Common myeloid progenitor, CD34-positive (primary cell): ENCODE measurements around the gene MROH7.

Experiments used
- CTCF ChIA-PET: fragments of 350-600 bp; sonication (Branson Sonifier 250); formaldehyde crosslinking; loops from one replicate; lab custom pipeline; 2021; ENCODE audit warnings: antibody characterized with exemption; lab: Charles Lee
- POLR2A ChIA-PET: fragments of 350-600 bp; sonication (Branson Sonifier 250); formaldehyde crosslinking; loops from one replicate; lab custom pipeline; 2021; ENCODE audit warnings: antibody characterized with exemption; lab: Charles Lee
- DNase-seq, 3 donors: peaks; one replicate each; pipeline versions ENCODE4 v3.0.0 to v3.0.0-alpha.2; 2013
- H3K27ac ChIP-seq, 2 experiments: 1 replicate in 1 of 2; 2 replicates in 1 of 2; pipeline ENCODE4 v1.7.0; 2013; ENCODE audit warnings: inconsistent platforms in 2 of 2, low read length in 2 of 2, mild to moderate bottlenecking in 2 of 2, low read depth in 1 of 2, moderate library complexity in 1 of 2; ENCODE audit not compliant: severe bottlenecking in 2 of 2, insufficient read depth in 1 of 2, poor library complexity in 1 of 2
- H3K27me3 ChIP-seq, 5 experiments: replicated peaks in 2 of 5; 1 replicate in 3 of 5; 2 replicates in 2 of 5; pipeline versions ENCODE4 v1.6.1 to v1.7.0; 2013; ENCODE audit warnings: low read length in 4 of 5, mild to moderate bottlenecking in 2 of 5, moderate library complexity in 2 of 5, inconsistent platforms in 1 of 5; ENCODE audit not compliant: insufficient read depth in 5 of 5, control insufficient read depth in 4 of 5
- H3K36me3 ChIP-seq, 4 experiments: 1 replicate in 2 of 4; 2 replicates in 2 of 4; pipeline versions ENCODE4 v1.6.1 to v1.7.0; 2013; ENCODE audit warnings: low read length in 3 of 4, control low read depth in 1 of 4, mild to moderate bottlenecking in 1 of 4; ENCODE audit not compliant: control insufficient read depth in 4 of 4, insufficient read depth in 4 of 4
- H3K4me1 ChIP-seq, 4 experiments: 1 replicate in 3 of 4; 2 replicates in 1 of 4; pipeline versions ENCODE4 v1.6.1 to v1.7.1; 2013; ENCODE audit warnings: low read length in 3 of 4, mild to moderate bottlenecking in 3 of 4, control low read depth in 1 of 4, inconsistent platforms in 1 of 4, moderate library complexity in 1 of 4; ENCODE audit not compliant: control insufficient read depth in 4 of 4, insufficient read depth in 4 of 4; ENCODE audit errors: control extremely low read depth in 1 of 4
- H3K4me3 ChIP-seq, 7 experiments: 1 replicate in 4 of 7; 2 replicates in 3 of 7; pipeline versions ENCODE4 v1.5.1 to v1.7.0; 2013; ENCODE audit warnings: mild to moderate bottlenecking in 7 of 7, low read length in 6 of 7, moderate library complexity in 6 of 7, inconsistent platforms in 2 of 7, low read depth in 2 of 7, control low read depth in 1 of 7; ENCODE audit not compliant: insufficient read depth in 4 of 7, control insufficient read depth in 1 of 7; ENCODE audit errors: extremely low read depth in 1 of 7
- H3K9me3 ChIP-seq, 5 experiments: 1 replicate in 4 of 5; 2 replicates in 1 of 5; pipeline versions ENCODE4 v1.6.1 to v1.7.1; 2013; ENCODE audit warnings: low read length in 4 of 5, mild to moderate bottlenecking in 2 of 5, inconsistent platforms in 1 of 5, low read depth in 1 of 5, moderate library complexity in 1 of 5; ENCODE audit not compliant: control insufficient read depth in 4 of 5, insufficient read depth in 2 of 5; ENCODE audit errors: control extremely low read depth in 1 of 5
- WGBS: methylation state at CpG from one replicate; pipeline ENCODE4 v1.1.5; 2013; ENCODE audit not compliant: insufficient coverage; 5-methylcytosine and 5-hydroxymethylcytosine counted together

The MROH7 gene

DNA sequence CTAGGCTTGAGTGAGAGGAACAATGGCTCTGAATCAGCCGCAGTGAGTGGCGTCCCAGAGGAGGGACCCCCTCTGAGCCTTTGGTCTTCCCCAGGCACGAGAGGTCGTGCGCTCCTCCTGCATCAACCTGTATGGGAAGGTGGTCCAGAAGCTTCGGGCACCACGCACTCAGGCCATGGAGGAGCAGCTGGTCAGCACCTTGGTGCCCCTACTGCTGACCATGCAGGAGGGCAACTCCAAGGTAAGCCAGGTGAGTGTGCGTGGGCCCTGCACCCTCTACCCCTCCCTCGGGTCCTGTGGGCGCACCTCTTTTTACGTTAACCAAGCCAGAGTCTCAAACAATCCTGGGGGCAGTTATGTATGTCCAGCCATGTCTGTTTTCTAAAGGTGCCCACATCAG is 60.4 kb downstream of the MROH7 start:
- CTCF ChIA-PET = no interaction called here
- Histone ChIP-seq H3K4me3 (no peak overlapping the region), H3K9me3 (no peaks in the 10 kb centered on the region), H3K4me1 (no peaks in the 10 kb centered on the region), H3K36me3 (peaks cover 0 to 7% (median 3%) of the 10 kb centered on the region in 4 experiments), H3K27ac (no peak overlapping the region), H3K27me3 (no peaks in the 10 kb centered on the region)
- WGBS = 96% methylated on average over 11 of the region's 11 CpGs
- no peak for DNase-seq
- POLR2A ChIA-PET = no interaction called here

DNA sequence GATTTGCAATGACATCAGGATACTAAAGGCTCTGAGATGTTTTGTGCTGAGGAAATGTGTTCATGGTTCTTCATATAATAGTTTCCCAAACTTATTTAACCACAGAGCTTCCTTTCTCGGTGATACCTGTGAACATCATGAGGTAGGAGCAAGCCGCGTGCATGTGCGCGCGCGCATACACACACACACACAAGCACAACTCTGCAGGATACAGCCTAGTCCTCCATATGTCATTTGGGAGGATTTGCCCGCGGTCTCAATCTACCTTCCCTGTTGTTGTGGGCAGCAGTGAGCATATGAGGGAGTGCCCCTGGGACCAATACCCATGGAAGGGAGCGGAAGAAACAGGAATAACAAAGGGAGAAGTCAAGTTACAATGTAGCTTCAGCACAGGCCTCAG is 61.9 kb downstream of the MROH7 start:
- DNase-seq = no peak
- no peaks in the 10 kb centered on the region for H3K9me3 ChIP-seq
- WGBS = 100% methylated on average over 3 of the region's 10 CpGs
- H3K4me1 ChIP-seq = no peaks in the 10 kb centered on the region
- peaks cover 0 to 8% (median 4%) of the 10 kb centered on the region in 4 experiments for H3K36me3 ChIP-seq
- no peak overlapping the region for H3K4me3 ChIP-seq
- CTCF ChIA-PET = no interaction called here
- no peak overlapping the region for H3K27ac ChIP-seq
- POLR2A ChIA-PET = no interaction called here
- no peaks in the 10 kb centered on the region for H3K27me3 ChIP-seq

GRCh38 chr1:54705153-54705552 is 63.6 kb downstream of the MROH7 start:
- peaks cover 0 to 8% (median 4%) of the 10 kb centered on the region in 4 experiments for H3K36me3 ChIP-seq
- no peak overlapping the region for H3K4me3 ChIP-seq
- H3K4me1 ChIP-seq = no peaks in the 10 kb centered on the region
- ChIA-PET CTCF (interaction anchor here (0.9 to 1.1 kb wide), 3 partner anchors 12 to 157 kb away, joined by 3 to 4 read pairs (median 3); partner anchors contain the start of gene ACOT11), POLR2A (no interaction called here)
- DNase-seq = no peak
- 100% methylated on average over 1 of the region's 2 CpGs for WGBS
- no peak overlapping the region for H3K27ac ChIP-seq
- H3K9me3 ChIP-seq = no peaks in the 10 kb centered on the region
- no peaks in the 10 kb centered on the region for H3K27me3 ChIP-seq

GRCh38 chr1:54706419-54706818 is 64.8 kb downstream of the MROH7 start:
- CTCF ChIA-PET = interaction anchor here (1.3 kb wide), 1 partner anchor 9 kb away, joined by 5 read pairs; no protein-coding TSS in a partner anchor
- WGBS = 98% methylated on average over 4 of the region's 4 CpGs
- no peak for DNase-seq
- Histone ChIP-seq H3K27ac (no peak overlapping the region), H3K4me1 (no peaks in the 10 kb centered on the region), H3K36me3 (peaks cover 0 to 8% (median 4%) of the 10 kb centered on the region in 4 experiments), H3K9me3 (no peaks in the 10 kb centered on the region), H3K27me3 (no peaks in the 10 kb centered on the region), H3K4me3 (no peak overlapping the region)
- POLR2A ChIA-PET = no interaction called here

DNA sequence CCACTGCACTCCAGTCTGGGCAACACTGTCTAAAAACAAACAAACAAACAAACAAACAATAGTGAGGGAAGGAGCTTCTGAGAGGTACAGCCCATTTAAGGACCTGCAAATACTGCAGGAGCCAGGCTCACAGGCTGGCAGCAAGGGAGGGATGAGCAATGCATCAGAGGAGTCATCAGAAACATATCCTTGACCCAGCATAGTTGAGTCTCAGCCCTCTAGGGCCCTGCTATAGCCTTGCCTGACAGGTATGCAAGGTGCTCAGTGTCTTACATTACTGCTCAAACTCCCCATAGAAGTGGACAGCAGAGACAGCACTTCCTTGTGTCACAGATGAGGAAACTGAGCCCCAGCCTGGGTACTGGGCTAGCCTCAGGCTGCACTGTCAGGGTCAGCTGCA is 66.8 kb downstream of the MROH7 start:
- POLR2A ChIA-PET = no interaction called here
- peaks cover 0 to 2% (median 0%) of the 10 kb centered on the region in 5 experiments for H3K27me3 ChIP-seq

DNA sequence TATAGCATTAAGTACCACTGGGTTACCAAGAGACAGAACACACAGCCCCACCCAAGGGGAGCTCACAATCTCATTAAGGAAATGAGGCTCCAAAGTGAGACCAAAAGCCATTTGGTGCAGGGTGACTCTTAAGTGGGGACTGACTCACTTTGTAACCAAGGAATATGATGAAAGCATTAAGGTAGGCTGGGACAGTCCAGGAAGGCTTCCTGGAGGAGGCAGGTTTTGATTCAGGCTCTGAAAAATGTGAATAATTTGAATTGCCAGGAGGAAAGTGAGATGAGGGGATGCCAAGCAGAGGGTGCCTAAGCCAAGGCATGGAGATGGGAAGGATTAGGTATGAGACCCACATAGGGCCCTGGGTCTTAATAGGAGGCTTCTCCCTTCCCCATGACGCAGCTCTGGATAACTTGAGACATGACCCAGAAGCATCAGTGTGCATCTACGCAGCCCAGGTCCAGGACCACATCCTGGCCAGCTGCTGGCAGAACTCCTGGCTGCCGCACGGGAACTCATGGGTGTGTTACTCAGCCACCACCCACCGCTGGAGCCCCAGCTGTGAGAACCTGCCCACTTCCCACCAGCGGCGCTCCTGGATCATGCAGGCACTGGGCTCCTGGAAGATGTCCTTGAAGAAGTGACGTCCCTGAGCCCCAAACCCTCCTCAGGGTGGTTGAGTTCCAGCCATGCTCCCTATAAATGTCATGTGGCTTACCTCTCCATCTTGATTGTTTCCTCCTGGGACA is 68.1 kb downstream of the MROH7 start:
- CTCF ChIA-PET = no interaction called here
- Histone ChIP-seq H3K9me3 (no peaks in the 10 kb centered on the region), H3K27ac (no peak overlapping the region), H3K4me1 (no peaks in the 10 kb centered on the region), H3K36me3 (peaks cover 0 to 5% (median 1%) of the 10 kb centered on the region in 4 experiments), H3K27me3 (peaks cover 0 to 2% (median 0%) of the 10 kb centered on the region in 5 experiments), H3K4me3 (no peak overlapping the region)
- POLR2A ChIA-PET = interaction anchor here (0.5 kb wide), 1 partner anchor 939 kb away, joined by 3 read pairs; no protein-coding TSS in a partner anchor
- DNase-seq = no peak
- WGBS = 96% methylated on average over 7 of the region's 8 CpGs

More for the DNA sequence above, 66.8 kb downstream of the MROH7 start:
- H3K9me3 ChIP-seq = no peaks in the 10 kb centered on the region
- peaks cover 0 to 7% (median 1%) of the 10 kb centered on the region in 4 experiments for H3K36me3 ChIP-seq
- no peak for DNase-seq
- no peak overlapping the region for H3K27ac ChIP-seq
- no peaks in the 10 kb centered on the region for H3K4me1 ChIP-seq
- no peak overlapping the region for H3K4me3 ChIP-seq
- CTCF ChIA-PET = no interaction called here

- no peak overlapping the region for H3K4me3 ChIP-seq
- CTCF ChIA-PET = no interaction called here
- no peak for DNase-seq
- 100% methylated on average over 1 of the region's 3 CpGs for WGBS
- H3K4me1 ChIP-seq = peaks cover 0 to 4% (median 2%) of the 10 kb centered on the region in 4 experiments
- H3K27me3 ChIP-seq = peaks cover 0 to 2% (median 0%) of the 10 kb centered on the region in 5 experiments
- H3K27ac ChIP-seq = no peak overlapping the region
- POLR2A ChIA-PET = interaction anchor here (0.5 kb wide), 1 partner anchor 940 kb away, joined by 3 read pairs; no protein-coding TSS in a partner anchor
- peaks cover 0 to 5% (median 1%) of the 10 kb centered on the region in 4 experiments for H3K36me3 ChIP-seq
- no peaks in the 10 kb centered on the region for H3K9me3 ChIP-seq
These were observed 68.8 kb downstream of the MROH7 start for GRCh38 chr1:54710434-54710833.
